Uterus (tissue), 2 donors: Measurements from ENCODE around the gene CARS1.

Source experiments
- POLR2A ChIP-seq, 2 donors: fragments of 450-650 bp; IDR thresholded peaks; one replicate each; pipeline ENCODE4 v1.6.1; 2016; ENCODE audit warnings: antibody characterized with exemption in 2 of 2, mild to moderate bottlenecking in 1 of 2, moderate library complexity in 1 of 2
- TF ChIP-seq, protein P1 (sequence below), 4 experiments: fragments of 200-600 bp in 2 of 4; fragments of 450-650 bp in 2 of 4; sonication (generic) in 2 of 4; IDR thresholded peaks; one replicate each; pipeline ENCODE4 v1.5.1; 2016 to 2019; ENCODE audit warnings: antibody characterized with exemption in 4 of 4, mild to moderate bottlenecking in 2 of 4, moderate library complexity in 1 of 4

DNA sequence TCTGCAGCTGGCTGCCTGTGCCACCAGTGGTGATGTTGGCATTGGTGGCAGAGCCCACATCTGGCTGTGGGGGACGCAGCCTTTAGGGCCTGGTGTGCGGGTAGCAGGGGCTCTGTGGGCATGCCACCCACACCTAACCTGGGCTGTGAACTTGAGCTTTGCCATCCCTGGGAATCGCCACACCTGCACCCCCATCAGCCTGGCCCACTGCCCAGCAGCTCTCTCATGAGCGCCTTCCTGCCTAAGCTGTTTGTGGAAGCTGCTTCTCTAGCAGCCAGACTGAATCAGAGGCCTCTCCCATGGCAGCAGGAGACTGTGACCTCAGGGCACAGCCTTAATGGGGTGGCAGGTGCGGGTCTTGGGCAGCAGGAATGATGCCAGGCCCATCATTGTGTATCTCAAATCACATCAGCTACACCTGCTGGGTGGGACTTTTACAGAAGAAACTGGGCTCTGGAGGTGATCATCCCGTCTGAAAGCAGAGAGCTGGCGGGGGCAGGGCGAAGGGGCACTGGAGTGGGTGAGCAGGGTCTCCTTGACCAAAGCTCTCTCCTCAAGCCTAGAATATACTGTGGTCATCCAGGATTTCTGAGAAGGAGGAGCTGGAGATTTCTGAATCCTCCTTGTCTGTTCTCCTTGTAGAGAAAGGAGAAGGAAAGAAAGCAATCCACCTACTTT lies 17.8 kb upstream of the CARS1 start:
- no peak for TF ChIP-seq POLR2A (IDR thresholded peaks at IDR 0.05)
- TF ChIP-seq, protein P1, sequence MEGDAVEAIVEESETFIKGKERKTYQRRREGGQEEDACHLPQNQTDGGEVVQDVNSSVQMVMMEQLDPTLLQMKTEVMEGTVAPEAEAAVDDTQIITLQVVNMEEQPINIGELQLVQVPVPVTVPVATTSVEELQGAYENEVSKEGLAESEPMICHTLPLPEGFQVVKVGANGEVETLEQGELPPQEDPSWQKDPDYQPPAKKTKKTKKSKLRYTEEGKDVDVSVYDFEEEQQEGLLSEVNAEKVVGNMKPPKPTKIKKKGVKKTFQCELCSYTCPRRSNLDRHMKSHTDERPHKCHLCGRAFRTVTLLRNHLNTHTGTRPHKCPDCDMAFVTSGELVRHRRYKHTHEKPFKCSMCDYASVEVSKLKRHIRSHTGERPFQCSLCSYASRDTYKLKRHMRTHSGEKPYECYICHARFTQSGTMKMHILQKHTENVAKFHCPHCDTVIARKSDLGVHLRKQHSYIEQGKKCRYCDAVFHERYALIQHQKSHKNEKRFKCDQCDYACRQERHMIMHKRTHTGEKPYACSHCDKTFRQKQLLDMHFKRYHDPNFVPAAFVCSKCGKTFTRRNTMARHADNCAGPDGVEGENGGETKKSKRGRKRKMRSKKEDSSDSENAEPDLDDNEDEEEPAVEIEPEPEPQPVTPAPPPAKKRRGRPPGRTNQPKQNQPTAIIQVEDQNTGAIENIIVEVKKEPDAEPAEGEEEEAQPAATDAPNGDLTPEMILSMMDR (IDR thresholded peaks at IDR 0.05), result no peak
